GM23338 (cell line): ENCODE data around the gene EXOG. TPM values are rescaled to one million over a fixed set of nuclear protein-coding genes. Genes with fewer than 3 reads are reported as not detected.

Experiments used
- ATAC-seq: fragments of 200-7000 bp; cut with Tn5 transposase; 3 replicates; pipeline ENCODE4 v1.9.1; 2020
- DNase-seq: peaks from one replicate; pipeline ENCODE4 v3.0.0-alpha.2; 2015; ENCODE audit warnings: low spot score
- H2AFZ ChIP-seq: fragments of 200-600 bp; sonication (generic); 2 replicates; pipeline ENCODE4 v1.8.0; 2016; ENCODE audit warnings: antibody characterized with exemption, mild to moderate bottlenecking, moderate library complexity
- H3F3A ChIP-seq: fragments of 200-600 bp; sonication (generic); replicated peaks from 2 replicates; pipeline ENCODE4 v1.8.0; 2017; ENCODE audit warnings: antibody characterized with exemption, mixed run types, low read depth
- H3K27ac ChIP-seq: fragments of 200-600 bp; sonication (generic); 2 replicates; pipeline ENCODE4 v1.6.1; 2016; ENCODE audit warnings: low read depth
- H3K27me3 ChIP-seq: fragments of 200-600 bp; sonication (generic); 2 replicates; pipeline ENCODE4 v1.8.0; 2016; ENCODE audit warnings: mild to moderate bottlenecking, mixed run types, moderate library complexity; ENCODE audit not compliant: insufficient read depth
- H3K36me3 ChIP-seq: fragments of 200-600 bp; sonication (generic); 2 replicates; pipeline ENCODE4 v1.8.0; 2016; ENCODE audit warnings: mild to moderate bottlenecking; ENCODE audit not compliant: insufficient read depth
- H3K4me1 ChIP-seq: fragments of 200-600 bp; sonication (generic); 2 replicates; pipeline ENCODE4 v1.8.0; 2016; ENCODE audit warnings: mild to moderate bottlenecking, moderate library complexity; ENCODE audit not compliant: insufficient read depth
- H3K4me2 ChIP-seq: fragments of 200-600 bp; sonication (generic); 2 replicates; pipeline ENCODE4 v1.7.1; 2017; ENCODE audit warnings: mixed run types
- H3K4me3 ChIP-seq: fragments of 200-600 bp; sonication (generic); 2 replicates; pipeline ENCODE4 v1.6.1; 2016; ENCODE audit warnings: mixed run types
- H3K79me2 ChIP-seq: fragments of 200-600 bp; sonication (generic); replicated peaks from 2 replicates; pipeline ENCODE4 v1.8.0; 2017; ENCODE audit warnings: mild to moderate bottlenecking; ENCODE audit not compliant: insufficient read depth
- H3K9me2 ChIP-seq: fragments of 200-600 bp; sonication (generic); 2 replicates; pipeline ENCODE4 v1.8.0; 2017; ENCODE audit not compliant: insufficient read depth
- H4K20me1 ChIP-seq: fragments of 200-600 bp; sonication (generic); replicated peaks from 2 replicates; pipeline ENCODE4 v1.8.0; 2017; ENCODE audit warnings: mild to moderate bottlenecking; ENCODE audit not compliant: insufficient read depth
- H3K27ac Mint-ChIP-seq: 2 replicates; pipeline ENCODE4 v1.8.0; 2020; ENCODE audit warnings: inconsistent platforms, mild to moderate bottlenecking, moderate library complexity, mixed read lengths
- H3K27me3 Mint-ChIP-seq: 3 replicates; pipeline ENCODE4 v1.8.0; 2022; ENCODE audit warnings: low read depth, mild to moderate bottlenecking, moderate library complexity, mixed read lengths, inconsistent platforms; ENCODE audit not compliant: insufficient read depth, poor library complexity
- H3K36me3 Mint-ChIP-seq: 3 replicates; pipeline ENCODE4 v1.8.0; 2021; ENCODE audit warnings: low read depth, mild to moderate bottlenecking, inconsistent platforms, moderate library complexity, mixed read lengths
- H3K4me1 Mint-ChIP-seq: 3 replicates; pipeline ENCODE4 v1.8.0; 2020; ENCODE audit warnings: mild to moderate bottlenecking, inconsistent platforms, mixed read lengths
- H3K4me3 Mint-ChIP-seq: 3 replicates; pipeline ENCODE4 v1.8.0; 2021; ENCODE audit warnings: moderate library complexity, mild to moderate bottlenecking, inconsistent platforms, mixed read lengths
- H3K9me3 Mint-ChIP-seq: 3 replicates; pipeline ENCODE4 v1.8.0; 2020; ENCODE audit warnings: moderate library complexity, mild to moderate bottlenecking, inconsistent platforms, mixed read lengths
- CREB1 ChIP-seq: fragments of 250-450 bp; sonication (Bioruptor Pico); IDR thresholded peaks from 2 replicates; pipeline ENCODE4 v1.5.0; 2020; ENCODE audit warnings: low read depth, mild to moderate bottlenecking, moderate library complexity
- CTCF ChIP-seq, 2 experiments: fragments of 200-600 bp in 1 of 2; sonication (generic) in 1 of 2; conservative IDR thresholded peaks; 2 replicates each; pipeline versions ENCODE4 v1.5.1 to v1.6.1; 2016 to 2017; ENCODE audit warnings: antibody characterized with exemption in 2 of 2, low read depth in 2 of 2, mild to moderate bottlenecking in 2 of 2, moderate library complexity in 1 of 2
- ETS1 ChIP-seq: IDR thresholded peaks from 2 replicates; pipeline ENCODE4 v1.6.1; 2016; ENCODE audit warnings: antibody characterized with exemption
- EZH2phosphoT487 ChIP-seq: fragments of 200-600 bp; sonication (generic); IDR thresholded peaks from one replicate; pipeline ENCODE4 v1.8.1; 2018; ENCODE audit warnings: antibody characterized with exemption; ENCODE audit not compliant: unreplicated experiment
- JUNB ChIP-seq: IDR thresholded peaks from one replicate; pipeline ENCODE4 v1.6.1; 2016; ENCODE audit warnings: antibody characterized with exemption; ENCODE audit not compliant: unreplicated experiment
- NANOG ChIP-seq: IDR thresholded peaks from 2 replicates; pipeline ENCODE4 v1.6.1; 2016; ENCODE audit warnings: antibody characterized with exemption, borderline replicate concordance
- POLR2AphosphoS5 ChIP-seq: IDR thresholded peaks from 2 replicates; pipeline ENCODE4 v1.6.1; 2016; ENCODE audit warnings: antibody characterized with exemption, low read depth
- REST ChIP-seq: IDR thresholded peaks from one replicate; pipeline ENCODE4 v1.6.1; 2018; ENCODE audit warnings: antibody characterized with exemption; ENCODE audit not compliant: unreplicated experiment
- STAT1 ChIP-seq: IDR thresholded peaks from one replicate; pipeline ENCODE4 v1.6.1; 2016; ENCODE audit warnings: antibody characterized with exemption; ENCODE audit not compliant: unreplicated experiment
- ZNF114 ChIP-seq: fragments of 250-450 bp; sonication (Bioruptor Pico); IDR thresholded peaks from 2 replicates; pipeline ENCODE4 v1.5.0; 2020; ENCODE audit warnings: mild to moderate bottlenecking, moderate library complexity
- ZNF331 ChIP-seq: fragments of 250-450 bp; sonication (Bioruptor Pico); IDR thresholded peaks from 2 replicates; pipeline ENCODE4 v1.5.0; 2020; ENCODE audit warnings: low read depth, mild to moderate bottlenecking, moderate library complexity
- polyA plus RNA-seq: library from polyadenylated mRNA; unstranded; fragments of >200 nt; fragmentation: Nextera tagmentation; extraction: Ambion mirVana; gene quantifications from 2 replicates; pipeline ENCODE4 v1.2.1, GENCODE V29; 2016
- total RNA-seq: library from RNA; depleted of rRNA; stranded (reverse); fragments of >200 nt; shearing (Covaris generic); gene quantifications from 2 replicates; pipeline ENCODE4 v1.2.3, GENCODE V29; 2014

Gene EXOG
- total and polyA plus RNA-seq, 2 experiments from 2014 or later, result 9.7 to 11.3 TPM

GRCh38 chr3:38545983-38546382 lies 49.8 kb downstream of the EXOG start (continued):
- TF ChIP-seq REST (no peak), NANOG (no peak), STAT1 (no peak), CTCF (conservative IDR thresholded peaks at IDR 0.05; ENCODE audit: low read depth in 2 of 2) (no peak), JUNB (no peak), POLR2AphosphoS5 (no peak), EZH2phosphoT487 (no peak), ETS1 (no peak)

GRCh38 chr3:38548154-38548931 lies 52.2 kb downstream of the EXOG start:
- no peaks in the 10 kb centered on the region; the same call in 2 of the 3 replicates for H3K9me3 Mint-ChIP-seq
- no peaks in the 10 kb centered on the region for H4K20me1 ChIP-seq
- H3K36me3 ChIP-seq, result no peaks in the 10 kb centered on the region
- no peak overlapping the region for H3K4me3 ChIP-seq
- peaks cover 21% of the 10 kb centered on the region for H3K36me3 Mint-ChIP-seq
- no peak overlapping the region for H2AFZ ChIP-seq
- peaks cover 4% of the 10 kb centered on the region for H3K27me3 Mint-ChIP-seq
- H3F3A ChIP-seq, result no peaks in the 10 kb centered on the region
- TF ChIP-seq ZNF114, result no peak
- TF ChIP-seq POLR2AphosphoS5, result no peak
- TF ChIP-seq ZNF331 (CRISPR knock-in tag), result no peak
- no peak for TF ChIP-seq CREB1 (CRISPR knock-in tag)
- TF ChIP-seq EZH2phosphoT487, result no peak
- no peak overlapping the region for H3K4me3 Mint-ChIP-seq
- H3K4me2 ChIP-seq, result no peak overlapping the region
- H3K79me2 ChIP-seq, result no peaks in the 10 kb centered on the region
- peaks cover 13% of the 10 kb centered on the region for H3K4me1 Mint-ChIP-seq
- H3K27ac ChIP-seq, result no peak overlapping the region
- H3K9me2 ChIP-seq, result 0 out of 2 replicates have a peak, but pooled peaks cover 3% of the 10 kb centered on the region
- DNase-seq (peak; percentile 48), ATAC-seq (peak; percentile 81)
- no peak overlapping the region for H3K27ac Mint-ChIP-seq
- H3K27me3 ChIP-seq, result no peaks in the 10 kb centered on the region
- H3K4me1 ChIP-seq, result no peaks in the 10 kb centered on the region
